Dermis microvascular lymphatic vessel endothelial cell (primary cell): ENCODE measurements around the gene PPP6R3. TPM values are rescaled to one million over a fixed set of nuclear protein-coding genes. Genes with fewer than 3 reads are reported as not detected.
A peak's percentile ranks its signal among the peaks of the same experiment; 100 is the strongest.

Experiments used
- DNase-seq, 2 donors: peaks; one replicate each; pipeline versions ENCODE4 v3.0.0 to v3.0.0-alpha.2; 2010; ENCODE audit warnings: low read depth in 2 of 2
- total RNA-seq: library from RNA; depleted of rRNA; stranded (reverse); fragments of >200 nt; gene quantifications from 2 replicates; pipeline ENCODE4 v1.2.1, GENCODE V29; 2014

PPP6R3 gene
- total RNA-seq, 1 donor from 2014 or later, result 115 TPM

DNA sequence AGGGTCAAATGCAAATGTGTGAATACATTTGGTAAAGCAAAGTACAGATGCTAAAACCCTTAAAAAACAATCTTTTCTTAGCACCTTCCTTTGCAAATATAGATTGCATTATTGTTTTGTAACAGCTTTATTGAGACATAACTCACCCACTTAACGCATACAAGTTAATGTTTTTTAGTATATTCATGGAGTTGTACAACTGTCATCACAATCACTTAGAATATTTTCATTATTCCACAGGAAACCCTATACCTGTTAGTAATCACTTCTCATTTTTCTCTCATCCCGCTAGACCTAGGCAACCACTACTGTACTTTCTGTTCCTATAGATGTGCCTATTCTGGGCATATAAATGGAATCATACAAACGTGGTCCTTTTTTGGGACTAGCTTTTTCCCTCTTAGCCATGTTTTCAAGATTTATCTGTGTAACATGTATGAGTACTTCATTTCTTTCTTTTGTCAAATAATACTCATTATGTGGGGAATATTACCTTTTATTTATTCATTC, 34.7 kb downstream of the PPP6R3 start:
- DNase-seq, result no peak

DNA sequence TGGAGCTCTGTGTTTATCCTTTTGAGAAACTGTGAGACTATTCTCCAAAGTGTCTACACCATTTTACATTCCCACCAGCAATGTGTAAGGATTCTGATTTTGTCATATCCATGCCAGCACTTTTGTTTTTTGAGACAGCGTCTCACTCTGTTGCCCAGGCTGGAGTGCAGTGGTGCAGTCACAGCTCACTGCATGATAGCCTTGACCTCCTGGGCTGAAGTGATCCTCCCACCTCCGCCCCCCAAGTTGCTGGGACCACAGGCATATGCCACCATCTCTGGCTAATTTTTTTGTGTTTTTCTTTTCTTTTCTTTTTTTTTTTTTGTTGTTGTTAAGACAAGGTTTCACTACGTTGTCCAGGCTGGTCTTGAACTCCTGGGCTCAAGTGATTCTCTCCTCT, 35.3 kb downstream of the PPP6R3 start:
- DNase-seq, result no peak

DNA sequence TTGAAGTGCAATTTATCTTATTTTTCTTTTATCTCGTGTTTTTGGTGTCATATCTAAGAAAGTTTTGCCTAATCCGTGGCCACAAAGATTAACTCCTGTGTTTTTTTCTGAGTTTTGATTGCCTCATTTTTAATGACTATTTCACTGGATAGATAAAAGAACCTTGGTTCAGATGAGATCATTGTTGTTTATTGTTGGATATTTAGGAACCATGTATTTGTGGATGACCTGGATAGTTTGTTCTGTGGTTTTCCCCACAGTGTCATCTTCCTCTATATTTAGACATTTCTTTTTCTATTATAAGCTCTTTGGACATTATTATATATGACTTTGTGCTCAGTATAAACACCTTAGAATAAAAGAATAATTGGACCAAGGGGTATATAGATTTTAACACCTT, 37.2 kb downstream of the PPP6R3 start:
- no peak for DNase-seq

DNA sequence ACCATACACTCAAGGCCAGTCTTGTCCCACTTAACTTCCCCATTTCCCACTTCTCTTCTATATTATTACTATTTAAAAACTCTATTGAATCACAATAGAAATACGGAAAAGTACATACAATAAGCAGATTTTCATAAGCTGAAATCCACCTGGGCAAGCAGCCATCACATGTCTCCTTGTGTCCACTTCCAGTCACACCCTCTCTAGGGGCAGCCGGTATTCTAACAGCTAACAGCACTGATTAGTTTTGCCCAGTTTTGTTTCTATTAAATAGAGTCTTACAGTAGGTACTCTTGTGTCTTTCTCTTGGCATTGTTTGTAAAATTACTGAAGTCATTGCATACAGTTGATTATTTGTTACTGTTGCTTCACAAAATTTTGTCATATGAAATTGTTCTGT, 37.8 kb downstream of the PPP6R3 start:
- DNase-seq, result peak in 1 of 2 donors; percentile 48

DNA sequence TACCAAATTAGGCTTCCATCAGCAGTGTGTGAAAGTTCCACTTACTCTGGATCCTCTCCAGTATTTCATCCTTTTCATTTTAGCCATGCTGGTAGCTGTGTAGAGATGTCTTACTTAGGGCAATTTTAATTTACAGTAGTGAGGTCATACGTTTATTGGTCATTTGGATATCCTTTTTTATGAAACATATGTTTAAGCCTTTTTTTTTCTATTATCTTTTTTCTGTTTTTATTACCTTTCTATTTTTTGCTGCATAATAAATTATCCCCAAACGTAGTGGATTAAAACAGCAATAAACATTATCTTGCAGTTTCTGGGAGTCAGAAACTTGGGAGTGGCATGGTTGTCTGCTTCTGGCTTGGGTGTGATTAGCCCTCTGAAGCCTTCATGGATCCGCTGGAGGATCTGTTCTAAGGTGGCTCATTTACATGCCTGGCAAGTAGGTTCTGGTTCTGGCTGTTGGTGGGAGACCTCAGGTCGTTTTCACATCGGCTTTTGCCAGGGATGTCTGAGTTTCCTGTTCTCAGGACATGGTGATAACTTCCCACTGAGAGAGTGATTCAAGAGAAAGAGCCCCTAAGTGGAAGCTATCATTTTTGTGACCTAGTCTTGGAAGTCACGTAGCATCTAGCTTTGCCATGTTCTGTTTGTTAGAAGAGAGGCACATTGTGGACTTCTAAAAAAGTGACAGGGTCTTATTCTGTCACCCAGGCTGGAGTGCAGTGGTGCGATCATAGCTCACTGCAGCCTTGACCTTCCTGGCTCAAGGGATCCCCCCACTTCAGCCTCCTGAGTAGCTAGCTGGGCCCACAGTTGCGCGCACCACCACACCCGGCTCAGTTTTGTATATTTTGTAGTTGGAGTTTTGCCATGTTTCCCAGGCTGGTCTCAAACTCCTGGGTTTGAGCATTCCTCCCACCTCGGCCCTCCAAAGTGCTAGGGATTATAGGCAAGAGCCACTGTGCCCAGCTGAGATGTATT, 38.6 kb downstream of the PPP6R3 start:
- no peak for DNase-seq

DNA sequence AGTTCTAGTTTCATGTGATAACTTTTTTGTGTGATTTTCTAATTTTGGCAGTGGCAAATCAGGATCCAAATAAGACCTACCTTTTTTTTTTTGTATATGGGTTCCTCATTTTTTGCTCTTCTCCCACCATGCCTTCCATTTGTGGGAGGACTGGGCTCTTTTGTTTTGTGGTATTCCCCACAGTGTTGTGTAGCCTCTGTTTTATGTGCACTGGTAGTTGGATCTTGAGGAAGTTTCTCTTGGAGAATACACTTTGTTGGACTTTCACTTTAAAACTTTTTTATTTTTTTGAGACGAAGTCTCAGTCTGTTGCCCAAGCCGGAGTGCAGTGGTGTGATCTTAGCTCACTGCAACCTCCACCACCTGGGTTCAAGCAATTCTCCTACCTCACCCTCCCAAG, 39.7 kb downstream of the PPP6R3 start:
- no peak for DNase-seq

DNA sequence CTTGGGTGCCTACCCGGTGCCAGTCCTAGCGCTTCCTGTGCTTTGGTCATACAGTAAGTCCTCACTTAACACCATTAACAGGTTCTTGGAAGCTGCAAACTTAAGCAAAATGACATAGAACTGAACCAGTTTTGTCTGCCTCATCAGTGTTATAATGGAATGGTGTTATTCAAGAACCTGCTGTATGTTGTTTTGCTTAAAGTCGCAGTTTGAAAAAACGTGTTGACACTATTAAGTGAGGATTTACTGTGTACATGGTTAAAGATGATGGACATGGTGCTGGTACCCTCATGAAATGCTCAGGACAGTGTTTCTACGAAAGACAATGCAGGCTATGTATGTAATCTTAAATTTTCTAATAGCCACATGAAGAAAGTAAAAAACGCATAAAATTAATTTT, 41.3 kb downstream of the PPP6R3 start:
- DNase-seq, result no peak

DNA sequence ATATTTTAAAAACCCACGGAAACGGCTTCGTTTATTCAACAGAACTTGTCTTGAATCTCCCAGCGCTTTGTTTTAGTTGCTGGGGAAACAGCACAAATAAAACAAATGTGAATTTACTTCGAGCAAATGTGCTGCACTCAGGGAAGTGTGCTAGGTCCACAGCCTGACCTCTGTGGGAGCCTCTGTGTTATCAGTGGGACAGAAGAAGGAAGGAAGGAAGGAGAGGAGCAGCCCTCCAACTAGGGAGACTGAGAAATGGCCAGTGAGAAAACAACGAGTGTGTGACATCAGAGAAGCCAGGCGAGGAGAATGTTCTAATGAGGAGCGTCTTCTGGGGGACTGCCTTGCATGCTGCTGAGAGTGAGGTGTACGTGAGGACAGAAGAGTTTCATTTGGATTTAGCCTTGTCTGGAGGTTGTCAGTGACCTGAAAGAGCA, 42.7 kb downstream of the PPP6R3 start:
- peak; percentile 65 to 98 for DNase-seq

DNA sequence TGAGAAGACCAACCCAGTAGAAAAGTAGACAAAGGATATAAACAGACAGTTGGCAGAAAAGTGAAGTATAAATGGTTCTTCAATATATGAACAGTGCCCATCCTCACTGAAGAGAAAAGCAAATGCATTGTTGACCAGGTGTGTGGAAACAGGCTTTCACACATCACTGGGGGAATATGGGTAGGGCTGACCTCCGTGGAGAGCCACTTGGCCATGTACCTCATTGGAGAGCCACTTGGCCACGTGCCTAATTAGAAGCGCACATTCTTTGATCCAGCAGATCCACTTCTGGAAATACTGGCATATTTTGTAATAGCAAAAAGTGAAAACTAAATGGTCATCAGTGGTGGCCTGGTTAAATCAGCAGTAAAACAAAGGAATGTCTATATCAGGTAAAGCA, 43.2 kb downstream of the PPP6R3 start:
- DNase-seq, result no peak

DNA sequence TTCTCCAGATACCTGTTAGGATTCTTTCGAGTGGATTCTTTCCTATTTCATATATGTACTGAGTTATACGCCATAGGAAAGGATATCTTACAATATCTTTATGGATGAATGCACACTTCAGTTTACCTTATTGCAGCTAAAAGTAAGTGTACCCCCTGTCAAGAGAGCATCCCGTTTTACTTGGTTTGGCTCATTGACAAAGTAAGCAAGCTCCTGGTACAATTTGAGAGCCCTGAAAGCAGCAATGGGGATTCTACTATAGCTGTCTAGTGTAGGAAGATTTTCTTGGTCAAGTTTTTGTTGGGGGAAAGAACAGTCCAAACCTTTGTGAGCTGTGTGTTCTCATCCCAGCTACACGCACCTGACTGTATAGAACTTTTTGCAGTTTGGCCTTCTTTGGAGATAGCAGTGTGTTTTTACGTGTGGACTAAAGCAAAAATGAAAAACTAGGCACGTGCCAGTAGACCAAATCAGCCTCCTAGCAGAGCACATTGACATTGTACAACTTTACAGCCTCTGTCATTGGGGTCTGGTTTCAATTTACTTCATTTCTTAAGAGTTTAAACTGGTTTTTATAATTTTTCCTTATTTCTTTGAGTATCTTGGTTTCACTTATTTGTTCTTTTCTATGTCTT, 44.0 kb downstream of the PPP6R3 start:
- DNase-seq, result no peak

DNA sequence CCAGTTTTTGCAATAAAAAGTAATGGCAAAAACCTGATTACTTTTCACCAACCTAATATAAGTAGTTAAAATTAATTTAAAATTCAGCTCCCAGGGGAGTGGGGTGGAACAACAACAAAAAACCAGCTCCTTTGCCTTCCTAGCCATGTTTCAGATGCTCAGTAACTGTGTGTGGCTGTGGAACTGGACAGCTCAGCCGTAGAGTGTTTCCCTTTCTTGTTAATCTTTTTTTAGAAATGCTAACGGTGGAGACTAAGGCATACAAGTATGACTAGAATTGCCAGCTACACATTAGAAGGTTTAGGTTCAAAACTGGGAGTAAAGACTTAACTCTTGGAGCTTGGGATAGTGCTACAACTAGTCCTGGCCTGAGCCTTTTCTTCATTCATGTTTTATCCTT, 45.0 kb downstream of the PPP6R3 start:
- no peak for DNase-seq

DNA sequence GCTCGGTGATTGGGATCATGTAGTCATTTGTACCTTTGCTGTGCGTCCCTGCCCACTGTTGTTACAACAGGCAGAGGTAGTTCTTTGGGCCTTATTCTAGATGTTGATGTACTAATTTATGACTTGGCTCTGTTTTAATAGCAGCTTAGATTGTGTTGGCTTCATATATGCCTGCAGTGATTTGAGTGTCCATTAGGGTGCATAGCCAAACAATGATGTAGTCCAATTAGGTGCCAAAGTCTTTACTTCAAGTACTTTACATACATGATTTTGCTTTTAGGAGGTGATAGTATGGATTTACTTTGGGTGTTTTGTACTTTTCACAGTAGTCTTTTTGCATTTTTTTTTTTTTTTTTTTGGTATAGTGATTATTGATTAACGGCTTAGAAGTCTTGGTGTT, 46.4 kb downstream of the PPP6R3 start:
- no peak for DNase-seq

DNA sequence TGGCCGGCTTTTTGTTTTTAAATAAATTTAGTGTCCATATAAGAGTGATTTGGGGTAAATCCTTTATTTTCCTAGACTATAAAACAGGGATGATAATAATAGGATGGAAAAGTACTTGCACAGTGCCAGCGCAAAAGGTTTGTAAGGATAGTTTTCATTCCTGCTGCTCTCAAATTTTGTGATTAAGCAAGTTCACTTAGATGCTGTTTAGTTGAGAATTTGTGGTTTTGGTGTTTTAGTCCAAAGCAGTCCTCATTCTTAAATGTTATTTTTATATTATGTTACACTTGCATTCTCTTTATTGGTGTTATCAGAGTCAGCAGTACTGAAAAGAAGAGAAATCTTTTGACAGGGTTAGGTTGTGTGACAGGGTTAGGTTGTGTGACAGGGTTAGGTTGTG, 47.9 kb downstream of the PPP6R3 start:
- no peak for DNase-seq

DNA sequence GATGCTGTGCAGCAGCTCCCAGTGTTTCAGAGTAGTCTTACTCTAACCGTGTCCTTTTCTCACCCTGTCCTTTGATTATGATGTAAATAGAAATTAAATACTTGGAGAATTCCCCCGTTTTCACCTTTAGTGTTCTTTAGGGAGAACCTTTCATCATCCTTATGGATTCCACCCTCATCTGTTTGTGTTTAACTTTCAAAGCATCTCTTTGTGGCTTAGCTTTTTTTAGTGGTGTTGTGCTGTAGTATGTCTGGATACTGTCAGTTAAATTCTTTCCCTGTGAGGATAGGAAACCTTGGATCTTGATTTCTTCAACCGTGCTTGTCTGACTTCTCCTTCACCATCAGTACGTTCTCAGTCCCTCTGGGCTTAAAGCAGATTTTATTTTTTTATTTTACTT, 48.5 kb downstream of the PPP6R3 start:
- no peak for DNase-seq

DNA sequence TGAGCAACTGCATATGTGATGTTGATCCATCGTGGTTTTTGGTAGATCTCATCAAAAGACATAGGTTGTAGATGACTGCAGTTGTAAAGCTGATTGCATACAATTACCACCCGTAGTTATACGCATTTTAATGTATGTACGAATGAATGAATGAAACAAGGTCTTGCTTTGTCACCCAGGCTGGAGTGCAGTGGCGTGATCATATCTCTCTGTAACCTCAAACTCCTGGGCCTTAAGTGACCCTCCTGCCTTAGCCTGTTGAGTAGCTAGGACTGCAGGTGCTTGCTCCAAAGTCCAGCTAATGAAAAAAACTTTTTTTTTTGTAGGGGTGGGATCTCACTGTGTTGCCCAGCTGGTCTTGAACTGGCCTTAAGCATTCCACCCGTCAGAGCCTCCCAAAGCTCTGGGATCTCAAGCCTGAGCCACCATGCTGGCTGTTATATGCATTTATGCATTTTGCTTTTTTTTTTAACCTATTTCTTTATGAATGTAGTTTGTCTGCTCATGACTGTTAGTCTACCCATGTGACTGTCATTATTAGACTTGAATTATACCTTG, 53.5 kb downstream of the PPP6R3 start:
- DNase-seq, result no peak

DNA sequence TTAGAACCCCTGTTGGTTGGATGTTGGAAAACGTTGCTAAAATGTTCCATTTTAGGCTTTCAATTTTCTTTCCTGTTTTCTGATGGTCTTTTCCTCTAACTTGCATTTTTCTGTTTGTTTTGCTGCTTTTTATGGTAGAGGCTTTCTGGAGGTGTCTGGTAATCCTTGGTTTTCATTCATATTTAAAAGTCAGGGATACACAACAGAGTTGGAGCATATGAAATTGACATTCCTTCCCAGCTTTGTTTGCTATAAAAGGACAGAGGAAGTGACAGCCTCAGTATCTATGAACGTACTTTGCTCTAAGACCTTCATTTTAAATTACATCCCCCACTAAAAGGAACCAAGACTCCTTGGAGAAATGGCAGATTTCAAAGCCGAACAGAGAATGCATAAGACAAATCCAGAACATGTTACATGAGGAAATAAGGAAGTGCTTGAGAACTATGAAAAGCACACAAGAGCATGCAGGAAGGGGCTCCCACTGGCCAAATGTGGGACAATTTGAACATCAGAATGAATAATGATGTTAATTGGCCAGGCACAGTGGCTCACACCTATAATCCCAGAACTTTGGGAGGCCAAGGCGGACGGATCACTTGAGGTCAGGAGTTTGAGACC, 56.7 kb downstream of the PPP6R3 start:
- no peak for DNase-seq

DNA sequence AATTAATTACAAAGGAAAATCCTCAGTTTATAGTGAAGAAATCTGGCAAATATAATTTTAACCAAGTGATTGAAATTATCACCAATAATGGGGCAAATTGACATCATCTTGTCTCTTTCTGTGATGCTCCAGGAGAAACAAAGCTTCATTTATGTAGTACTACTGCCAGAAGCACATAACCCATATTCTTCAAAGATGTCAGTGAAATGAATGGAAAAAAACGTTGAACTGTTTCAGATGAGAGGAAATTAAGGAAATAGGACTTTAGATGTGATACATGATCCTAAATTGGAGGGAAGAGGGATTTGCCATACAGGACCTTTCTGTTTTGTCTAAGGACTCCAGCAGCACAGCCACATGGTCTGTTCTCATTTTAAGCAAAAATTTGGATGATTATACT, 57.6 kb downstream of the PPP6R3 start:
- no peak for DNase-seq

DNA sequence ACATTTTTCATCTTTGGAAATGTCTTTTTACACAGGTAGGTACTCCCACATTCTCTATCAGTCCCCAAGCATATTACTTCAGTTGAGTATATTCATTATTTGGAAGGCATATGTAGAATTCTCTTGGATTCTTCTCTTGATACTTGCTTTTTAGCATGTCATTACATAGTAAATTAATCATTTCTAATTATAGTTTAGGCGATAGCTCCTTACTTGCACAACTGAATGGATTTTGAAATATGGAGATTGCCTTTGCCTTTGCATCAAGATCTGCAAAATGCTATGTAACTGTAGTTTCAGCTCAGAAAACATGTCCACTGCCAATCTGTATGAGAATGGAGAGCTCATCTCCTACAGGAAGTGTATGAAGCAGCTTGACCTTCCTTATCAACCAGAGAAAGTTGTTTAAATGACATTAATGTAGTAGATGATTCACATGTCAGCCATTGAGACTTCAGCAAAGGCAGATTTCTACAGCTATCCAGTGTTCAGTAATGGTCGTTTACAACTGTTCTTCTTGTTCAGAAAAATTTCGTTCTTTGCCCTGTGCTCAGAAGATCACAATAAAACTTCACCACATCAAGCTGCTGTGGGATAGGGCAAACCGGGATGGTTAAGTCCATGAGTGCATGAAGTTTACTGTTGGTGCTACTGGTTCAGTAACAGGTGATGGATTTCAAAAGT, 61.6 kb downstream of the PPP6R3 start:
- DNase-seq, result peak in 1 of 2 donors; percentile 35

DNA sequence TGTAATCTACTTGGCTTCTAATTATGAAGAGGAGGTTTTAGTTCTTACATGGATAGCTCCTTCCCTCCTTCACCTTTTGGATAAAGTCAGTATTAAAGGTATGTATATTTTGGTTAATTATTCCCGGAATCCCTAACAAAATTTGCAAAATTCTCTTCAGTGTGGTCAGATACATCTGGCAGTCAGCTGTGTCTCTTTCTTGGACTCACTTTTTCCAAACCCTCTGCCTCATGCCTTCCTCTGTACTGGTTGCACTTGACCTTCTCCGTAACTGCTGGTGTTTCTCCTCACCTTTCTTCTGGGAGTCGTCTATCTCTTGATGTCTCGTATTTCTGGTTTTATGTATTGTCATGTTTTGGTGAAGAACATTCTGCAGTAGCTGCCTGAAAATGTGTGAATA, 62.5 kb downstream of the PPP6R3 start:
- DNase-seq, result no peak

DNA sequence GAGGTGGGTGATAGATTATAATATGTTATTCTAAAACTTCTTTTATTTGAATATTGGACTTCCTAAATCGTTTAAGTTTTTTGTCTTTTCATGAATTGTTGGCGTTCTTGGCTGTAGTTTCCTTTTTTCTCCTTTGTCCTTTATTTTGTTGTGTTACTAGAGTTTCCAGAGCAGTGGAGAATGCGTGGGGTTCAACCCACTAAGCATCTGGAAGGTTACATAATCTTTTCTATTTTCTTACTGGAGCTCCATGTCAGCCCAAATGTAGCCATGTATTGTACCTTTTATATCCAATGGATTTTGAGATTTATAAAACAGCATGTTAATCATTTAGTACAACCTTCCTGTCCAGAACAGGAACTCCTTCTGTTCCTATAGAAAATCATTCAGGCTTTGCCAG, 63.2 kb downstream of the PPP6R3 start:
- peak in 1 of 2 donors; percentile 7 for DNase-seq

DNA sequence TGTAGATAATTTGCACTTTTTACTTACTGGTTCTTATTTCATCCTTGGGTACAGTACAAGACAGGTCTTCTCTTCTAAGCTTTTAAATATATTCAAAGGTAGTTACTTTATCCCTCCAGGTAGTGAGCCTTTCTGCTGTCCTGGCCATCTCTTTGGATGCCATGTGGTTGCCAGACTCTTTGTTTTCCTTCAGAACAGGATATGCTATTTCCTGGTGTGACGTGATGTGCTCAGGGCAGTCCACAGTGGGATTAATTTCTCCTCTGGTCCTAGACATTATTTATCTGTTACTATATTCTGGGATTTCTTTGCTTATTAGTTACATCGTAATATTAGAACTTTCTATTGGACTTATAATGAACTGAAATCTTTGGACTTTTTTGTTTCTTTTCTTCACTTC, 63.7 kb downstream of the PPP6R3 start:
- peak; percentile 69 to 73 for DNase-seq
